Measurements from ENCODE around the gene HDAC4.

GRCh38 chr2:239300242-239300641 is 100.6 kb downstream of the HDAC4 start:
- TF ChIP-seq POLR2A (IDR thresholded peaks at IDR 0.05) (no peak), CTCF (IDR thresholded peaks at IDR 0.05) (no peak)
